Activated effector memory CD4-positive, alpha-beta T cell treated with anti-CD3 and anti-CD28 coated beads, Interleukin-2, amount 50 U/mL, for 16 hours (primary cell): ENCODE results near the gene TNFSF8.
A peak's percentile ranks its signal among the peaks of the same experiment; 100 is the strongest.

Experiments
- DNase-seq: peaks from one replicate; pipeline ENCODE4 v3.0.0-alpha.2; 2020

The TNFSF8 gene

GRCh38 chr9:114902786-114903524, 27.4 kb downstream of the TNFSF8 start:
- no peak for DNase-seq

GRCh38 chr9:114900942-114901802, 29.2 kb downstream of the TNFSF8 start:
- no peak for DNase-seq

GRCh38 chr9:114899995-114900394, 30.4 kb downstream of the TNFSF8 start:
- DNase-seq, result no peak

- no peak for DNase-seq
Measured at GRCh38 chr9:114899461-114899860, 30.9 kb downstream of the TNFSF8 start.

GRCh38 chr9:114898741-114899140, 31.6 kb downstream of the TNFSF8 start:
- peak; percentile 88 for DNase-seq

GRCh38 chr9:114897196-114897595, 33.2 kb downstream of the TNFSF8 start:
- no peak for DNase-seq

- DNase-seq, result no peak
Measured at GRCh38 chr9:114896344-114896743, 34.0 kb downstream of the TNFSF8 start.

- no peak for DNase-seq
Measured at GRCh38 chr9:114895521-114895991, 34.8 kb downstream of the TNFSF8 start.

- DNase-seq, result no peak
Measured at GRCh38 chr9:114894609-114895433, 35.6 kb downstream of the TNFSF8 start.

GRCh38 chr9:114894206-114894605, 36.2 kb downstream of the TNFSF8 start:
- DNase-seq, result no peak

GRCh38 chr9:114893221-114894010, 37.0 kb downstream of the TNFSF8 start:
- no peak for DNase-seq

- DNase-seq, result no peak
Measured at GRCh38 chr9:114889802-114890224, 40.6 kb downstream of the TNFSF8 start.

- no peak for DNase-seq
Measured at GRCh38 chr9:114888607-114889006, 41.8 kb downstream of the TNFSF8 start.

- no peak for DNase-seq
Measured at GRCh38 chr9:114887963-114888362, 42.4 kb downstream of the TNFSF8 start.

GRCh38 chr9:114884787-114885452, 45.5 kb downstream of the TNFSF8 start:
- DNase-seq, result no peak

GRCh38 chr9:114883709-114884108, 46.7 kb downstream of the TNFSF8 start:
- no peak for DNase-seq

GRCh38 chr9:114880291-114880745, 50.1 kb downstream of the TNFSF8 start:
- DNase-seq, result no peak

GRCh38 chr9:114878879-114879564, 51.4 kb downstream of the TNFSF8 start:
- no peak for DNase-seq

- DNase-seq, result no peak
Measured at GRCh38 chr9:114869845-114870244, 60.5 kb downstream of the TNFSF8 start.

GRCh38 chr9:114869378-114869777, 61.0 kb downstream of the TNFSF8 start:
- DNase-seq, result no peak

GRCh38 chr9:114867327-114867726, 63.1 kb downstream of the TNFSF8 start:
- no peak for DNase-seq
